ENCODE measurements around the gene GRAMD1A.

- TF ChIP-seq CTCF (IDR thresholded peaks at IDR 0.05 in 4 of 5, conservative IDR thresholded peaks at IDR 0.05 in 1 of 5) (no peak), POLR2A (IDR thresholded peaks at IDR 0.05) (no peak)
These were observed 70.3 kb downstream of the GRAMD1A start for GRCh38 chr19:35070471-35070870.

Data from gastrocnemius medialis (tissue), 4 donors.